GM18507 (cell line): ENCODE results near the gene SH2D1B.

Experiments
- DNase-seq: peaks from one replicate; pipeline ENCODE4 v3.0.0; 2011; ENCODE audit warnings: low read depth; ENCODE audit not compliant: insufficient read length; ENCODE audit errors: extremely low spot score
- FAIRE-seq: peaks from 2 replicates; lab custom pipeline; 2011; peaks lifted over from hg19 to GRCh38; lab: Jason Lieb, UNC

The SH2D1B gene

DNA sequence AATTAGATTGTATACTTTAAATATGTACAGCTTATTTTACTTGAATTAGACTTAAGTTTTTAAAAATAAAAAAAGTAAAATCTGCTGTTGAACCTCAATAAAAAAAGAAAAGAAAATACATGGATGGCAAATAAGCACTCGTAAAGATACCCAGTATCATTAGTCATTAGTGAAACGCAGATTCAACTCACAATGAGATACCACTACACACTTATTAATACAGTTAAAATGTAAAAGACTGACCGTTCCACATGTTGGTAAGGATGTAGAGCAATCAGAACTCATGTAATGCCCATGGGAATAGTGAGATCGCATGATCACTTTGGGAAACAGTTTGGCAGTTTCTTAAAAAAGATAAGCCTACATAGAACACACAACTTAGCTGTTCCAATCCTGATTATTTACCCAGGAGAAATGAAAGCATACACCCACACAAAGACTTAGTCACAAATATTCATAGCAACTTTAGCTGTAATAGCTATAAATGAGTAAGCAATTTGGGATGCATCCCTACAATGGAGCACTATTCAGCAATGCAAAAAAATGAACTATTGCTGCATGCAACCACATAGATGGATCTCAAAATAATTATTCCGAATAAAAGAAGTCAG is 7.3 kb downstream of the SH2D1B start:
- FAIRE-seq (no peak), DNase-seq (no peak)

DNA sequence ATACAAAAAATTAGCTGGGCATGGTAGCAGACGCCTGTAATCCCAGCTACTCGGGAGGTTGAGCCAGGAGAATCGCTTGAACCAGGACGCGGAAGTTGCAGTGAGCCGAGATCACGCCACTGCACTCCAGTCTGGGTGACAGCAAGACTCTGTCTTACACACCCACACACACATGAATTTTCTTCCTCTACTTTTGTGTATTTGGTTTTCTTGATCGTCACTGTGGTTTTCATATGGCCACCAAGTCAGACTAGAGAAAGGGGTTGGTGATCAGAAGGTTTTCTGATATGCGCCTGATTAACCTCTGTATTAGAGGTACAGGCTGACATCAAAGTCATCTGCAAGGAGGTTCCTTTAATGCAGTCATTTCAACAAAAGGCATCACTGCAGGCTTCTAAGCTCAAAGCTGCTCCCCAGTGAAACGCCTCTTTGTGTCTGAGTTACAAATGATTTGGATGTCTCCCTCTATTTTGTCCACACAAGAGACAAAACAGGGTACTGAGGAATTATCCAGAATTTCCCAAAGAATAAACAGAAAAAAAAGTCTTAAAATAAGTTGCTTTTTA is 11.1 kb downstream of the SH2D1B start:
- FAIRE-seq, result no peak
- DNase-seq, result no peak

DNA sequence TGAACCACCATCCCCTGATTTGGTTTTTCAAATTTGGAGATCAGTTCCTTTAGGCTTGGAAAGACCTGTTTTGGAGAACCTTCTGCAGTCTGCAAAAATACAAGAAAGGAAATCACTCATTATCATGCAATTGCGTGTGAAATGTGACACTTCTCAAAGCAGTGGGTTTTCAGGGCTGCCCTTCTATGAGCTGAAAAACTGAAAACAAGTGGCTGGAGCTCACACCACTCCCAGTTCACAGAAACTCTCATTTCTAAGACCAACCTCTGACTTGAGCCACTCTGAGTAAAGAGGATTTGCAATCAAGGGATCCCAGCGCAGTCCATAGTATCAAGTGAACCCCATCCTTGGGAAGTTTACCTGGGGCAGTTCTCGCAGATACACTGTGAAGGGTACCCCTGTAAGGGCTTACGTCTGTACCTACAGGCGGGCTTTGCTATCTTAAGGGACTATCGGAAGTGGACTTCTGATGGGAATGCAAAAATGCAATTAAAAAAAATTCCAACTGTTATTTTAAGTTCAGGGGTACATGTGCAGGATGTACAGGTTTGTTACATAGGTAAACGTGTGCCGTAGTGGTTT is 12.8 kb downstream of the SH2D1B start:
- no peak for FAIRE-seq
- DNase-seq, result no peak

DNA sequence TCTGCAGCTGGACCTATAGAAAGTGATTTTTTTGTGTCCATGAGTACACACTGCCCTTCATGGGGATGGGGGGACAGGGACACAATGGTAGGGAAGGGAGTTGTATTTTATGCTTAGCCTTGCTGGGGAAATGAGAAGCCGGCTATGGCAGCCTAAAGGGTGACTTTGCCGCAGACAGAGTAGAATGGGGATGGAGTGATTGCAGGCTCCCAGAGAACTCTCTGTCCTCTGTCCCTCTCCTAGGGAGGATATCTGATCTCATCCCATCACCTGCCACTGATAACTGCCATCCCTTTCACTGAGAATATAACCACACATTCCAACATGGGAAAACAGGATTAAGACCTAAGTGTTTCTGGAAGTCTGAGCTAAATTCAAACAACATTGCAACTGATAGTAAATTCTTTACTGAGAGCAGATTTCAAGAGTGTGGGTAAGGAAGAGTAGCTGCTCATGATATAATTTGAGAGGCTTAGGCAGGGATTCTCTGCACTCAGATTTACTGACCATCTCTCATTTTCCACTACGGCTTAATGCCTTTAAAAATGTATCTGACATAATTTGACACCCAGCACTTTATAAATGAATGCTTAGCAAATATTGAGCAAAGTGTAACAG is 13.9 kb downstream of the SH2D1B start:
- FAIRE-seq, result no peak
- no peak for DNase-seq

DNA sequence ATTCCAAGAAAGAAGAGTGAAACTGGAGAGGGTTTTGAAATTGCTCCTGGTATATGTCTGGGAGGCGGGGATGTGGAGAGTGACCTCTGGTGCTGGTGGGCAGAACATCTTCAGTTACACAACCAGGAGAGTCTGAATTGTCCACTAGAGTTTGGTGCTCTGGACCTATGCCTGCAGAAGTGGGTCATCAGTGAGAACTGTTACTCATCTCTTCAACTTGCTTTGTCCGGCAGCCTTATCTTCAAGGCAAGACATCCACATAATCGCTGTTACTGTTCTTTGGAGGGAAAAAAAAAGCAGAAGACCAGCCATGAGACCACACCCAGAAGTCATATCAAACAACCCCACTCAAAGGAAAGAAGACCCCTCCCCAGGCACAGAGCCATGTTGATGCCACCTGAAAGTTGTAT is 14.9 kb downstream of the SH2D1B start:
- no peak for FAIRE-seq
- DNase-seq, result no peak

DNA sequence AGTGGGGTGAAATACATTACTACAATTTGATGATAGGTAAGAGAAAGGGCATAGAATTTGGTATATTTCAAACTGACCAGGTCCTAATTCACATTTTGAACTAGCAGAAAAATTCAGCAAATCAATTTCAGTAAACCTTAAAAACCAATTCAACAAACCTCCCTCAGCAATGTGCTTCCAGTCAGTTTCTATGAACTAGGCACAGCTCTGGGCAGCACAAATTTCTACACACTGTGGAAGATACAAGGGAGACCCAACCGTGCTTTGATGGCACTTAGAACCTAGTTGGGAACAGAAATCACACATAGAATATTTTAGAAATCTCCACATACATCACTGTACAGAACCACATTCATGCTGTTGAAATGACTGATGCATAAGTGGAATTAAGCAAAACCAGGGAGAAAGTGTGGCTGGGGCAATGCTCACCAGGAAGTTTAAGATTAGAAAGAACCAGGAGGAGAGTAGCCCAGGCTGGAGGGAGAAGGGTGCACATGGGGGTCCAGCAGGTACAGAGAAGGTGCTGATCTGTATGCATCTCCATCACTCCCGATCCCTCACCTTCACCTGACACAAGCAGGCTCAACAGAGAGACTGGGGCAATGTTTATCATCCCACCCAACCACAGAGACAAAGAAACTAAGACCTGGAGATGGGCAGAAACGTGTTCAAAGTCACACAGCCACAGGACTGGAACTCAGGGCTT is 15.6 kb downstream of the SH2D1B start:
- FAIRE-seq (no peak), DNase-seq (no peak)

DNA sequence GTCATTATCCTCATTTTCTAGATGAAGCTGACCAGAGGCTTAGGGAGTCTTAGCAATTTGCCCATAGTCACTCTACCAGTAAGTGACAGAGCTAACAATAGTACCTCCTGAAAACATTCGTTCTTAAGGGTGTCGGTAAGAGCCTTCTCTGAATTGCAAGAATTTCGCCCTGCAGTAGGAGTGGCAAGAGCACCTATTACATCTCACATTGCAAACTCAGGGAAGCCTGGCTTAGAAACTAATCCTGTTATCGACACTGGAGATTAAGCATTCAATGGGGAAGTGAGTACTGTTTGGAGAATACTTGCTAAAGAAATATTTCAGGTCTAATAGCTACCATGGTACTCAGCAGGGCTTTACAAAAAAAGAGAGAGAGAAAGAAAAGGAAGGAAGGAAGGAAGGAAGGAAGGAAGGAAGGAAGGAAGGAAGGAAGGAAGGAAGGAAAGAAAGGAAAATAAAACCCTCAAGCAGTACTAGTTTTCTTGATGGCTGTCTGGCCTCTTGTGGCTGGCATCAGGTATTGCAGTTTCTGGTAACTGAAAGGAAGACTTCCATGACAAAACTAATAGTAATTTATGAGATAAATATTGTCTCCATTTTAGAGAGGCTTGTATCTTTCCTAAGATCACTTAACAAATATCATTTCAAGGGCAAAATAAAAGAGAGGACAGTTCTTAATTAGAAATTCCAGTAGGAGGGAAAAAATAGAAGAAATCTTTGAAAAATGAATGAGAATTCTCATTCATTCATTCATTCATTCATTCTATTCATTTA is 20.0 kb downstream of the SH2D1B start:
- FAIRE-seq, result peak; percentile 77
- DNase-seq, result no peak

DNA sequence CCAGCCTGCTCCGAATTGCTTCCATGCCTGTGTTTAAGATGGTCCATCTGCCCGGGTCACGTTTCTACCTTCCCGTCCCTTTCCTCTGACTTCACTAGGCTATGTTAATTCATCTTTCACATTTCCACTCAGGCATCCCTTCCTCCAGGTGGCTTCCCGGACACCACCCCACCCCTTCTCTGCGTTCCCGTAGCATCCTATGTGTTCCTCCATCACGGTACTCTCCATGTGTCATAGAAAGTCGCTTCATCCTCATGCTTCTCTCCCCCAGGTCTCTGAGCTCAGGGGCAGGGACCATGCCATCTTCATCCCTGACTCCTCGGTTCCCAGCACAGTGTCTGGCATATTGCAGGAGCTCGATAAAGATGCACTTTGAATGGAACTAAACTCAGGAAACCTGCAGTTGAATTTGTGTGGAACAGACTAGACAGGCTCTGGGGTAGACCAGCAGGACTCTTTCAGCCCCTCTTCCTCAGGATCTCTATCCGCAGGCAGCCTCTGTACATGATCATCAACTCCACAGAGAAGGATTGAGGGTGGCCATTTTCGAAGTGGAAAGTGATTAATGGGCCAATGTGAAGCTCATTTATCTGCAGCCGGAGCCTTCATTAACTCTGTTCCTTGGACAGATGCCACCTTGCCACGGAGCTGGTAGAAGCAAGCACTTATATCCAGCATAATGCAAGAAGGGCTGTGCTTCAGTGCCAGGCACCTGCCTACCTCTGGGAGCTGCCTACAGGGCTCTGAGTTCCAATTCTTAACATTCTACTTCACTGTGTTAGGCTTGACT is 21.3 kb downstream of the SH2D1B start:
- FAIRE-seq, result no peak
- DNase-seq, result no peak

DNA sequence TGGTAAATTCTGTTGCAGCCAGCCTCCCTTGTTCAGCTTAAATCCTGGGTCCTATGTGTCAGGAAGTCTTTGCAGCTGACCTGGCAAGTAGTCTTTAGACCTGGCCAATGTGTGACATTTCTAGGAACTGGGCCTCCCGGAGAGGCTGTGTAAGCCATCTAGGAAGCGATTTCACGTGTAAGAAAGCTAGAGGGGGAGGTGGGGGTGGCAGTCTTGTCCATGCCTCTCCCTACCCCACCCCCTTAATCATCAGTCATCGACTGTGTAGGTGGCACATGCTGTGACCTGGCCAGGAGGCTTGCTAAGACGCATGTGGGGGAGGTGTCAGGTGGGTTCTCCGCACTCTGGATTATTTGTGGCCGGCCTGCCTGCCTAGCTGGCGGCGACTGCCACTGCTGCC is 22.0 kb downstream of the SH2D1B start:
- FAIRE-seq, result no peak
- DNase-seq, result no peak

DNA sequence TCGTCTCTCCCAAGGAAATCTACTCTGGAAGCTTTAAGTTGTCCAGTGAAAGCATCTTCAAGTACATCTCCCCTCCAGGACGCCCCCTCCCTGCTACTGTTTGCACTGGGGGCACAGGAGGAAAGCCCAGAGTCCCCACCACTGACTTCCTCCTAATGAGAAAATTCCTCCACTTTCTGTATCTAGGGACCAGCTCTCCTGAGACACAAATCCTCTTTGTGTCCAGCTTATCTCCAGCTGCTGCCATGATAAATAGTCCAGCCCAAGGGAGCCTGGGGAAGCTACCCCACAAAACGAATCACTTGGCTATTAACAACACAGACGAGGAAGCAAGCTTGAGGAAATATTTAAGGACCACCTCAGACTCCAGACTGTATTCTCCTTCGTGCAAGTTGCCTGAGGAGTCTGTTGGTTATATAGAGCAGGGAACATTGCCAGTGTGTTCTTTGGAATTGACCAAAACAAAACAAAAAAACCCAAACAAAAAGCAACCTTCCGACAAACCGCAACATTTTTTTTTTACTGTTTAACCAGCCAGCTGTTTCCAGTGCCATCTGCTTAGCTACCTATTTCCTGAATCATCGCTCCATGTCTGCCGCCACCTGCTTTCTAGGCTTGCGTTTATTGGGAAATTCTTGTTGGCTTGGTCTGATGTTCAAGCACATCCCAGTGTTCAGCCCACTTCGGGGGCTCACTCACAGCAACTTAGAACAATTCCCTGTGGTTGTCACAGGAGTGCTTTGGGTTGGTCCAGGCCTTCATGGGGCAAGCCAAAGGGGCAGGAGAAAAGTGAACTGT is 22.7 kb downstream of the SH2D1B start:
- FAIRE-seq (peak; percentile 60), DNase-seq (no peak)

DNA sequence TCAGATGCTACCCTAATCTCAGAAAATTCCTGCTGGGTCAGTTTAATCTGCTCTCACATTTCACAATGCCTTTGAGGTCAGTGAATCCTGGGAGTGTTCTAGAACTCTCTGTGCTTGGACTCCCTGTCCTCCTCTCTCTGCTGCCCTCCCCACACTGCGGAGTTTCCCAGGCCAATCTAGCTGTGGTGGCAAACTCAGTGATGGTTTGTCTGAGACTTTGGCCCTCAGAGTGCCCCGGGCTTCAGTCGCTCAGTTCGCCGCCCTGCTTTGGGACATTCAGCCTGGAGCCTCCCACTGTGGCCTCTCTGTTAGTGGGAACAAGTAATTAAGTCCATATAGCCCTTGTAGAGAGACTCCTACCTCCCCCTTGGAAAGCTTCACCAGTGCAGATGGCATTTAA is 23.3 kb downstream of the SH2D1B start:
- no peak for DNase-seq
- no peak for FAIRE-seq

DNA sequence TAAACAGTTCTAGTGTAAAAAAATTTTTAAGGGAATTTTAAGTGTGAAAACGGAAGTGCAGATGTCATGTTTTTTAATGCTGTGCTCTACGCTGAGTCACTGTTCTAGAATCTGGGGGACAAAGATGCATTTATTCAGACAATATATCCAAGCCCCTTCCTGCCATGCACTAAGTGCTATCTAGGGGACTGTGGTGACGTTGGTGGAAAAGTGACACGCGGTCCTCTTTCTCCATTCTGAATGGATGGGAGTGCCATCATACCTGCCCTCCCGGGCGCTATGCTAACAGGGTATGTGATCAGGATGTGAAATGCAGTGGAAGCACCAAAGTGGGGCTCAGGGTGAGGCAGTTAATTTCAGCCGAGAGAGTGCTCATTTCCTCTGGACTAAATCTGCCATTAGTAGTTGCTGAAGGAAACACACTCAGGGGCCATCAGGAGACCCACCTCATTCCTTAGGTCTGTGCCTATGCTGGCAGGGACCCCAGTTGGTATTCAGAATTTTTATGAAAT is 23.8 kb downstream of the SH2D1B start:
- DNase-seq (no peak), FAIRE-seq (no peak)

DNA sequence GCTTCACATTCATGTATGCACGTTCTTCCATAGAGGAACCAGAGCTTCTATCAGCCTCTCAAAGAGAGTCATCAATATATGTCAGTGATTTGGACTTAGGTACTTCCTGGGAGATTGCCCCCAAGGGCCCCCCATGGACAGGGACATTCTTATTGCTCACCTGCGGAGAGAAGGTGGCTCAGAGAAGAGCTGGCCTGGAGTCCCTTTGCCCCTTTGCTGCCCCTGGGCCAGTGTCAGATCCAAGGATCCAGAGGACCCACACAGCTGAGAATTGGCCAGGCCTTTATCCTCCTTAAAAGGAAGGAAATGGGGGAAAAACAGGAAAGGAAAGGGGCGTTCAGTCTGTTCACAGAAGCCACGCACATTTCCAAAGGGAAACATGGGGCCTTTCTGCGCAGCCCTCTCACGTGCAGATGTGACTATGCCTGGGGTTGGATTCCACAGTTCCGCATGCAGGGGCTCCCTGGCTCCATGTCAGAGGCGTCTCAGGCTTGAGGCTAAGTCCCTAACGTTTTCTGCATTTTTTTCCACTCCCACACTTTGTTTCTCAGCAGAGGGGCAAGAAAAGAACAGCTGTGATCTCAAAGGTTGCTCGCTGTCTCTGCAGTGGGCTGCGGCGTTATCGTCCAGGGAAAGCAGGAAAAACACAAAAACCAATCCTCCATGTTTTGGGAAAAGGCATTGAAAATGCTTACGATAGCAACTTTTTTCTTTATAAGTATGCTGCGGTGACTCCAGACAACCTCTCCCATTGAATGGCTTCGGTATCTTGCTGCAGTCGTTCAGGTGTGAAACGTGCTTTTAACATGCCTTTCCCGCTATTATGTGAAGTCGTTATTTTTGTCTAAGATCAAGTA is 24.5 kb downstream of the SH2D1B start:
- no peak for DNase-seq
- FAIRE-seq, result no peak

DNA sequence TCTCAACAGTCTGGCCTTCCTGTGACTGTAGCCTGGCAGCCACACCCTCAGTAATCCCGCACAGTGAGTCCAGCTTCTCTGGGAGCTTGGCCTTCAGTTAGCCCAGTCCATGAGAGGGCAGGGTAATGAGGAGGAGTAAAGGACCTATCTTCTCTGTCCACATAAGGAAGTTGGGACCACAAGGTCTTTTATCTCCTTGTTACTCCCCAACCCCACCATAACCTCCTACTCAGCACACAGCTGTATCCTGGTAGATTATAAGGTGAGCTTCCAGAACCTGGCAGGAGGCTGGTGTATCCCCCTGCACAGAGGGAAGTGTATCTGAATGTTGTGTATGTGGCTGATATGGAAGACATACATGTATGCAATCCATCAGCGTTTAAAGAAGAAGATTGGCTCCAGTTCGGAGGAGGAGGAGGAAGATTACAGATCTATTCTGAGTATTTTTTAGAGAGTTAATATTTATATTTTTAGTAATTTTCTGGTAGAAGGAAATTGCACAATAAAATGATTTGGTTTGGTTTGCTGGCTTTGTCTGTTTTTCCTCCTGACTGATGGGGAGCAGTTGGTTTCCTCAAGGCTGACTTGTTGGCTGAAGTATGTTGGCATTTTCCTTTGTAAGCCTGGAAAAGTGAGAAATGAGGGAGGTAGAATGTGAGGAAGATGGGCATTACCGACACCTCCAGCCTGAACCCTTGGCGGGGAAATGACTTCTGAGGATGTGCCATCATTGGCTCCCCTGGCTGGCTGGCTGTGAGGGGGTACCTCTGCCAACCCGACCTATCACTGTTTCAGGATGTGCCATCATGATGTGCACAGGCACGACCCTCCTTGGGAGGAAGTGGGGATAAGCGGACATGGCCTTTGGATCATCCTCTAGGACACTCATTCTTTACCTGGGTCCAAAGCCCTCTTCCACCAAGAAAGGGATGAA is 25.4 kb downstream of the SH2D1B start:
- no peak for FAIRE-seq

DNA sequence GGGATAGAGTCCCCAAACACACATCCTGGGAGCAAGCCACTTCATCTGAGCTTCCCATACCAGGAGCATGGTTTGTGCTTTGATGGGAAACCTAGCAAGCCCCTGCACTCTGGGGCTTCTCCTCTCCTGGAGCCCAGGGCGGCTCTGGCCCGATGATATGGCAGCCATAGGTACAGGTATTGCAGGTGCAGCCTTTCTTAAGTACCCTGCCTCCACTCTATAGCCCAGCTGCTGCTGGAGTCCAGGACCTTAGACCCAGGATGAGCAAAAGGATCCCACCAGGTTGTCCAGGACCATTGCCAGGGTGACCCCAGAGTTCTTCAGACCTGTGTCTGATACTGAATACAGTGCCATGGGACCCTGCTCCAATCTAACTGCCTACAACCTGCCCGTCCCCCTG is 26.2 kb downstream of the SH2D1B start:
- no peak for FAIRE-seq
- DNase-seq, result no peak

More for the DNA sequence above, 25.4 kb downstream of the SH2D1B start:
- no peak for DNase-seq

DNA sequence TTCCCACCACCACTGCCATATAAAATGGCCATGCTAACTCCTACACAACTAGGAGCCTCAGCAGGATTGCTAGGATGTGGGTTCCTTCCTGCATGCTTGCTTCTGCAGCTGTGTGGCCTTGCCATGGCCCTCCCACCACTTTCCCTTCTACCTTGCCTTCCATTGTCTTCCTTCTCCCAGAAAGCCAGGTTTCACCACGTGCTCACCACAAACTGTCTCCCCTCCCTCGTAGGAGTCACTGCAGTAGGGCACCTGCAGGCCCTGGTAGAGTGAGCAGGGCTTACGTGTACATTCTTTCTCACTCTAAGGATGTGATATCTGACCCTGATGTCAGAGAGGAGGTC is 26.7 kb downstream of the SH2D1B start:
- FAIRE-seq (no peak), DNase-seq (no peak)
